GM21825 (cell line): ENCODE data around the gene HSD17B10.
"Not testable (repeated sequence)": the region's sequence is repeated elsewhere in the genome, so short reads cannot be mapped to it uniquely, and the experiment has no call there.

Experiments used
- ATAC-seq: cut with Tn5 transposase; IDR thresholded peaks from one replicate; pipeline ENCODE4 v1.9.1; 2021; ENCODE audit warnings: mild to moderate bottlenecking, moderate library complexity; ENCODE audit not compliant: unreplicated experiment

The HSD17B10 gene

DNA sequence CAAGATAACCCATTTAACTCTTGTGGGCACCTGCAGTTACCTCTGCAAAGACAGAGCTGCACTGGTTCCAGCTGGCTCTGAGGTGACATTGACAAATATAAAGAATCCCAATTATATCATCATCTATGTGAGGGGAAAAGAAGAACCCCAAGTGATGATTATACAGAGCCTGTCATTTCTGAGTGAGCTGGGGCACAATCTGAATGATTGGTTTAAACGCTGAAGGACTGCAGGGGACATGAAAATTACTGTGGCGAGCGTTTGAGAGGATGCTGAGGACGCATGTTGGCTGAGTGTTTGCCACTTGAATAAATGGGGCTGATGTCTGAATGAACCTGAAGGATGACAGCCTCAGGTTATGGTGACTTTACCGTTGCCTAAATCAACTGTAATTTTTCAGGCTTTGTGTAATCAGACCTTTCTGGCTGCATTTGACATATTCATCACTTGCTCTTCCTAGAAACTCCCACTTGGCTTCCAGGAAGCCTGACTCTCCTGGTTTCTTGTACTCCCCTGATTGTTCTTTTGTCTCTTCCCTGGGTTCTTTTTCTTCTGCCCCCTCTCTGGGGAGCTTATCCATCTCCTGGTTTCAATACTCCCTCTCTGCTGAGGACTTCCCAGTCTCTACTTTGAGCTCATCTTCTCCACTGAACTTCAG, 4.1 kb upstream of the HSD17B10 start:
- no peak for ATAC-seq

DNA sequence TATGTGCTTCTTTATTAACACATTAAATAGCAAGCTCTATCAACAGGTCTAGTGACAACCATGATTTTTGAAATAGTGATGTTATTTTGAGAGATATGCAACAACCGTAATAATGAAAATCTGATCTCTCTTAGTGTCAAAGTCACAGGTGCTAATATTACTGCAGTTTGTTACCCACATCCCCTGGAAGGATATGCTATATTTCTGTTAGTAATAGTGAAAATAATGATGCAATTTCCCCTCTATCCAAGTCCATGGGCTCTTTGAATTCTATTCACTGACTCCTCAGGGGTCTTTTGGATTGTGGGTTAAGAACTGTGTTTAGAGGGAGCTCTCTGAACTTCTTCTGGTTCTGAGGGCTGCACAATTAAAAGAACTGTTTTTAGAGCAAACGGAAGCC, 3.0 kb upstream of the HSD17B10 start:
- no peak for ATAC-seq

DNA sequence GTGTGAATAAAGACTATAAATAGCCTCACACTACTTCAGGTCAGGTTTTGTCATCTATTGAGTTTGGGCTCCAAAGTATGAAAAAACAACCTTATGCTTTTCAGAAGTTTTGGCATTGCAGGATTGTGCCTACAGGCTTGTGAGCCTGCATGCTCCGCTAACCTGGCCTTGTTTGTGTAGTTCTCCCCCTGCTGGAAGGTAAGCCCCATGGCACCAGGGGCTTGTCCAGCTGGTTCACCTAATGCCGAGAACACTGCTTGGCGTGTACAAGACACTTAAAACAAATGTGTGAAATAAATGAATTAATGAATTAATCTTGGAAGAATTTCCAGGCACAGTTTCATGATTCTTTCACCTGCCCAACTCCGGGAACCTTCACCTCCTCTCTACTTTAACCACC, 1.8 kb upstream of the HSD17B10 start:
- ATAC-seq: peak; percentile 67

DNA sequence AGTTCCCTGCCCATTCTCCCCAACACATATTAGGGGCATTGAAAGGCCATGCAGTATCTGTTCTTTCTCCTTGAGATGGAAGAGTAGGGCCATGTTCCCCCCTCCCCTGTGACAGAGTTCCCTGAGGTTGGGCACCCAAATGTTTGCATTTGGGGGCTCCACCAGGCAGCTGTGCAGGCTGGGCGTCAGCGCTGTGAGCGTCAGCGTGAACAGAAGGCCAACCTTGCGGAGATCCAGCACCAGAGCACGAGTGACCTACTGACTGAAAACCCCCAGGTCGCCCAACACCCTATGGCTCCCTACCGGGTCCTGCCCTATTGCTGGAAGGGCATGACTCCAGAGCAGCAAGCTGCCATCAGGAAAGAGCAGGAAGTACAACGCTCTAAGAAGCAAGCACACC, 3.9 kb downstream of the HSD17B10 start:
- ATAC-seq: no peak

DNA sequence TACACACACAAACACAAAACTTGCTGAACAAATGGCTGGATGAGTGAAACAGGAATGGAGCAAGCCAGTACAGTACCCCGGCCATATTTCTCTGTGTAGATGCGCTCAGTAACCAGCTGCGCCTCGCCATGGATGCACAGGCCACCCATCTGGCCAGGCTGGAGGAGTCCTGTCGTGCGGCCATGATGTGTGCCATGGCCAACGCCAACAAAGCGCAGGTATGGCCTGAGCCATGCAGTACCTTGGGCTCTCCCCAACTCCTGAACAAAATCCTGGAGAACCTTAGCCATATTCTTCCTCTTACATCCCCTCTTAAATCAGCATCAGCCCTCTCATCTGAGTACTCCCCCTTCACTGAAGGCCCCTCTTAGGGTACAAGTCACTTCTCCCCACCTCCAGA, 4.4 kb downstream of the HSD17B10 start:
- no peak for ATAC-seq

DNA sequence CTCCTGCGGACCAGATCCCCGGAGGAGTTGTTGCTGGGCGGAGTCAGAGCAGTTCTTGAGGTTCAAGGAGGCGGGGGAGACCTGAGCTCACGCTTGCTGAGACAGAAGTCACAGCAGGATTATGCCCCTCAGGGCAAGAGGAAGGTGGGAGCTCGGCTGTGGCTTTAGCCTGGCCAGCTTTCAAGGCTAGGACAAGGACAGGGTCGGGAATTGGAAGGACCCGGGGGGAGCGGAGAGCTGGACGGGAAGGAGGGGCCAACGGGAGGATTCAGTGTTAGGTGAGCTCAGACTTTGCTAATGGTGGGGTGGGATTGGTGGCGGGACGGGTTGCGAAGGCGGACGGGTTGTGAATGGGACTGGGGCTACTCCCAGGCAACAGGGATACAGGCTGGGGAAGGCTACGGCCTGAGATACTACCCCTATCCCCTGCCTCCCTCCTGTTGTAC, 11.3 kb downstream of the HSD17B10 start, which contains the start of gene RIBC1:
TSS of gene RIBC1 (plus strand) at position 13 of the 446 bp plus-strand sequence. CDS start 3,404 bp downstream, outside the sequence.
- ATAC-seq: no peak

DNA sequence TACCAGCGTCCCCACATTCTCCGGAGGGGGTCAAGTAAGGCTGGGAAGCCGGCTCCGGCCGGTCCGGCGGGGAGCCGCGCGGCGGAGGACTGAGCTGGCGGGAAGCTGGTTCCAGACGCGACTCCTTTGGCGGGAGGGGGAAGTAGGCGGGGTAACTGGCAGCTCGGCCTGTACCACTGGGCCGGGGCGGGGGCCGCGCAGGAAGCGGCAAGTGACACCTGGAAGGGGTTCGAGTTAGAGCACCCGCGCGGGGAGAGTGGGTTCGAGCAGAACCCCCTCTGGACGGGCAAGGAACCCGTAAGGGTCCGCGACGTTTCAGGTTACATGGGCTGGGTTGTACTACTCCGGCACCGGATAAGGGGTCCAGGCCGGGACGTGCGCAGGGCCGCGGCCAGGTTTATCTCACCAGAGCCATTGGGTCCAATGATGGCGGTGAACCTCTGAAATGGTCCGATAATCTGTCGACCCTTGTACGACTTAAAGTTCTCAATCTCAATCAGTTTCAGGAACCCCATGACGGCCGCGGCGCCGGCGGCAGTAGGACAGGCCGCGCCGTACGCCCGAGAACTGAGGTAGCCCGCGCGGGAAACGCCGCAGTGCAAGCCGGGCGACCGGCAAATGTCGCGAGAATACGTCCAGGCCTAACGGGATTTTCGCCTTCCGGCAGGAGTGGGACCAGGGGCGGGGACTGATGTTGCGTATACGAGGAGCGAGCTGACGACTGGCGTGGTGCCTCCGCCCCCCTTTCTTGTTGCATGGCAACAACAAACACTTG, 11.9 kb downstream of the HSD17B10 start, which contains the start of gene SMC1A:
TSS of gene SMC1A (minus strand) at position 569 of the 775 bp plus-strand sequence. CDS start at position 515, 54 bp downstream.
- ATAC-seq: peak; percentile 93

DNA sequence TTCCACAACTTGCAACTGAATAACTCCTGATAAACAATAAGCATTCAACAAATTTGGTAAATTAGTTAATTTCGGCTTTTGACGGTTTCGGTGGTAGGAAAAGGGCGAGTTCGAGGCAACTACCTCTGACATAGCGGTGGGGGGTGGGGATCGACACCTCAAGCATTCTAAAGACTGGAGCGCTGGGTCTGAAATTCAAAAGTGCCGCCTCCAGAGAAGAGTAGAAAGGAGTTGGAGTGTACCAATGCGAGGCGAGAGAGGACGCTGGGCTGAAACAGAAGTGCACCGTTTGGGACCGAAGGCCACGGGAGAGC, 12.4 kb downstream of the HSD17B10 start:
- peak; percentile 15 for ATAC-seq

DNA sequence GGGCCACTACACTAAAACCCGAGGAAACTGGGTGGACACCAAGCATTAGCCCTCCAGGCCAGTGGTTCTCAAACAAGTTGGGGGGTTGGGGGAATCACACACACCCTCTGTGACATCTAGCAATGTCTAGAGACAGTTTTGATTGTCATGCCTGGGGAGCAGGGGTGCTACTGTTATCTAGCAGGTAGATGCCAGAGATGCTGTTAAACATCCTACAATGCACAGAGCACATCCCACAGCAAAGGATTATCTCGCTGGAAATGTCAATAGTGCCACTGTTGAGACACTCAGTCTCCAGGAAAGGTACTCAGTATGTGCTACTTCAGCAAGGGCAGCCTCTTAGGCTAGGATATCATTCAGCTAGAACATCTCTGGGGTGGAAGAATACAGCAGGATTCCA, 13.0 kb downstream of the HSD17B10 start:
- no peak for ATAC-seq

DNA sequence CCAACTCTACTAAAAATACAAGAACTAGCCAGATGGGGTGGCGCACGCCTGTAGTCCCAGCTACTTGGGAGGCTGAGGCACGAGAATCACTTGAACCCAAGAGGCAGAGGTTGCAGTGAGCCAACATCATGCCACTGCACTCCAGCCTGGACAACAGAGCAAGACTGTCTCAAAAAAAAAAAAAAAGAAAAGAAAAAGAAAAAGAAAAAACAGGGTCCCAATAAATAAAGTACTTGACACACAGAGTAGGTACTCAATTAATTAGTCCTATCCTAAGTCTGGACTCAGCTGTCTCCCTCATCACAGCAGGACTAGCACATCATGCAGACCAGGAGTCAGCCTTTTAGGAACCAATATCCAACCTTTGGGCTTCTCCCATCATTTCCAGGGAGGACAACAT, 13.8 kb downstream of the HSD17B10 start:
- ATAC-seq: not testable (repeated sequence)

DNA sequence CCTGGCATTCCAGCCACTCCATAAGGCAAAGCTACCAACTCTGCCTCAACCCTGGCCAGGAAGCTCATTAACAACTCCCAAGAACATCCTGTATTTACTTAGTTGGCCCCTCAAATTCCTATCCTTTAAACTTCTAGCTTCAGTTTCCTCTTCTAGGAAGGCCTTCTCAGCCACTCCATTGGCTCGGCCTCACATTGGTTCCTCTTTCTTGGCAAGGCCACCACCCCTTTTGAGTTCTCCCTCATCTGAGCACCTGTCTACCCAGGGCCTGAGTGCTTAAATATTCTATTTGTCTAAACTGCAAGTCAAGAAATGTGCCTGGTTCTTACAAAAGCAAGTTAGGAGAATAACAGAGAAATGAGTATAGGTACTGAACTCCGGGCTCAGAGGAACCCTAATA, 21.7 kb downstream of the HSD17B10 start:
- ATAC-seq: no peak

DNA sequence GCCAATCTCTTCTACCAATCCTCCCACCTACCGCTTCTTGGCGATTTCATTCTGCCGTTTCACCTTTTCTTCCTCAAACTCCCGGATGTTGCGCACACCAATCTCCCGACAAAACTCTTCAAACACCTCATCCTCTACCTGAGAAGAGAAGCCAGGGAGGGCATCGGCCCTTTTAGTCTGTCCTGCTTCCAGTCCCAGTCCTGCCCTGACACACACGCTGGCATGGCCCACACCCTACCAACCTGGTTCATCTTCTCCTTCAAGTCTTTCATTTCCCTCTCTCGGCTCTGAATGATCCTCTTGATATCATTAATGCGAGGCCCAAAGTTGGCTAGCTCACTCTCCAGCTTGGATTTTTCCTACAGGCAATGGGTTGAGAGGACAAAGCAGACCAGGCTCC, 30.6 kb downstream of the HSD17B10 start:
- ATAC-seq: no peak

DNA sequence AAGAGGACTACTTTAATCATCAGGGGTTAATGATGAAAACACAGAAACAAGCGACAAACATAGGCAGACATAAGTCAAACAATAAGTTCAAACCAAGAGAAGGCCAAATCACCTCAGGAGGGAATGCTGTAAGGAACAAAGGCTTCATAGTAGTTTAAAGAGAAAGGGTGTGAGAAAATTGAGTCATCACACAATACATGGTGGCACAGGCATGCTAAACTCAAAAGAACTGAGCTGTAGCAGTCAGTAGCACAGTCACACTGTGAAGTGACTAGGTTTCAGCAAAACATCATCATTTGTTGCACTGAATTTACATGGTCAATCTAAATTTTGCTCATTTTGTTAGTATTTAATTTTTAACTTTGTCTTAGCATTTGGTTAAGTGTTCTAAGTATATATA, 36.0 kb downstream of the HSD17B10 start:
- no peak for ATAC-seq

DNA sequence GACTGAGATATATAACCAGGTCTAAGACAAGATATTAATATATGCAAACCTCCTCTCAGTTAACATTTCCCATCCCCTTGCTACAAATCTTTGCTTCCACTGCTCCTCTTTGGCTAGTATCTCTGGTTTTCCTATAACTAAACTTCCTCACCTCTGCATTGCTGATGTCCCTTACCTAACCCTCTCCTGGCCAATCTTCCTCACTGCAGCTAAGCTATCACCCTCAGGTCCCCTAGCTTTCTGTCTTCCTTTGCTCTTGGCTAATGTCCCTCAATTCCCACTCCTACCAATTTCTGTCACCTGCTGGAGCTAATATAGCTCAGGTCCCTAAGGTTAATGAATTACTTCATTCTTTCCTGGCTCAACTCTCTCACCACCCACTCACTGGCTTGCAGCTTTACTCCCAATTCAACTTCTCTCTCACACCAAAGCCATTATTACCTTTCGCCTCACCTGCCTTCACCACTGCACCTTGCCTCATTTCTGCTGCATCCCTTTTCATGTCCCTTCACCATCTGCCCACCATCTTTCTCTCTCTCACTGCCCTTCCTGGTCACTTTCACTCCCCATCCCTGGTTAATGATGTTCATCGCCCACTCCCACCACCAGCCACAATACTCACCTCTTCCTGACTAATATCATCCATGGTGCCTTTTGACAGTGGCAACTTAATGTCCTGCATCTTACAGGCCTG, 38.4 kb downstream of the HSD17B10 start:
- ATAC-seq: no peak

DNA sequence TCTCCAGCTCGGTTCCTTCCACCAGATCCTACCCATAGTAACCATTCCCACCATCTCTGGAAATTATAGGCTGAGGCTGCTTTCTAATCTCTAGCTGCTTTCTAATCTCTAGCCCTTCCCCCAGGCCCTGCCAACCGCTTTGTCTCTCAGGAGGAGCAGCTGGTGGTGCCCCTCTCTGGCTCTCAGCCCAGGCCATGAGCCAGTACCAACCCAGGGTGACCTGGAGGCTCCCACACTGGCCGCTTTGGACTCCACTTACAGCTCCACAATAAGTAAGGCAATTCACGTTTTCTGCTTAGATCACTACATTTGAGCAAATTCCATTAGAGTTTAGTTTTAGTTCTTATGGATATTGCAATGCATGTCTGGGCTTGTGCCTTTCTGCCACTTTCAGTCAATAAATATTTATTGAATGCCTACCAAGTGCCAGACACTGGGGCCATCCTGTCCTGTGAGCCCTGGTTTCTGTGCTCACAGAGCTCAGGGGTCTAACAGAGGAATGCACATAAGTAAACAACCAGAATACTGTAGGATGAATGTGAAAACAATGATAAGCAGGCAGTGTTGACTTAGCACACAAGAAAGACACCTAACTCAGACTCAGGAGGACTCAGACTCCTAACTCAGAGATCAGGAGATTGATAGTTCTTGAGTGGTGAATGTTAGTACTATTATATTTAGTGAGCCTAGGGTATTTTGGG, 50.6 kb downstream of the HSD17B10 start:
- ATAC-seq: no peak
